ENCODE results near the gene PIPOX. TPM values are rescaled to one million over a fixed set of nuclear protein-coding genes. Genes with fewer than 3 reads are reported as not detected.

PIPOX gene
- total and polyA plus RNA-seq, 2 of the 8 experiments (the other 6 are each of a cell fraction or from before 2014, with no cell fraction given) = 57.2 to 99.6 TPM

- peak overlapping the region; percentile 83 for H4K91ac ChIP-seq (replicated peaks; ENCODE audit: insufficient read length, low read length)
- no peak overlapping the region; the same call in 1 of the 2 replicates for H2BK12ac ChIP-seq (ENCODE audit: low read depth, low read length)
- H2AK5ac ChIP-seq (ENCODE audit: low read depth, low read length) = no peak overlapping the region
- H3K36me3 ChIP-seq (ENCODE audit: control insufficient read depth in 2 of 4, insufficient read depth in 4 of 4, low read length in 3 of 4) = no peaks in the 10 kb centered on the region
- H2BK20ac ChIP-seq (ENCODE audit: low read length) = 0 out of 2 replicates have a peak overlapping the region, but pooled peaks have one; percentile 3
- H3K4me2 ChIP-seq (ENCODE audit: insufficient read depth in 1 of 2, low read depth in 2 of 2, low read length in 2 of 2) = no peak overlapping the region
- peak overlapping the region; percentile 60; the same call in 1 of the 2 replicates for H2BK5ac ChIP-seq (ENCODE audit: low read depth, low read length)
- ChIA-PET CTCF (ENCODE audit: partially characterized antibody) (interaction anchor here (0.7 to 2.8 kb wide), 6 partner anchors 9 to 109 kb away, joined by 3 to 11 read pairs (median 4); no protein-coding TSS in a partner anchor), POLR2A (ENCODE audit: partially characterized antibody) (interaction anchor here (0.7 to 3.1 kb wide), 10 partner anchors 10 to 109 kb away, joined by 3 to 19 read pairs (median 4); no protein-coding TSS in a partner anchor)
- no peak overlapping the region for H3K27ac ChIP-seq (ENCODE audit: low read depth, low read length)
- H3K27me3 ChIP-seq (replicated peaks in 1 of 4; ENCODE audit: control insufficient read depth in 3 of 4, extremely low read depth in 1 of 4, insufficient read depth in 3 of 4, low read length in 3 of 4) = 0 out of 7 replicates have a peak, but pooled peaks cover 0 to 2% (median 0%) of the 10 kb centered on the region in 4 experiments
- no peaks in the 10 kb centered on the region for H3K9me3 ChIP-seq (ENCODE audit: insufficient read depth in 2 of 2, low read depth in 1 of 2, low read length in 1 of 2)
- H3K23me2 ChIP-seq (ENCODE audit: low read depth, low read length) = no peaks in the 10 kb centered on the region
- FAIRE-seq (no peak), DNase-seq (ENCODE audit: low read depth in 1 of 2, low spot score in 2 of 2) (no peak)
- H3K14ac ChIP-seq (ENCODE audit: insufficient read length) = no peak overlapping the region
- H3K23ac ChIP-seq (ENCODE audit: insufficient read length) = no peak overlapping the region
- H2BK120ac ChIP-seq (replicated peaks; ENCODE audit: low read depth, low read length) = no peak overlapping the region
- H3K4ac ChIP-seq (replicated peaks; ENCODE audit: insufficient read length, low read depth, low read length) = peak overlapping the region; percentile 59
- no peak overlapping the region; the same call in none of the 2 replicates for H3K18ac ChIP-seq (ENCODE audit: extremely low read depth, low read length)
- no peak overlapping the region for H3K56ac ChIP-seq (replicated peaks; ENCODE audit: insufficient read length, low read depth, low read length)
- no peak overlapping the region for H2AFZ ChIP-seq (ENCODE audit: low read length)
- peaks cover 12 to 29% (median 18%) of the 10 kb centered on the region in 4 experiments for H3K4me1 ChIP-seq (replicated peaks in 1 of 4; ENCODE audit: control insufficient read depth in 3 of 4, insufficient read depth in 4 of 4, low read length in 3 of 4)
- H3K79me1 ChIP-seq (ENCODE audit: low read depth, low read length) = no peaks in the 10 kb centered on the region
- no peak overlapping the region for H3K4me3 ChIP-seq (ENCODE audit: extremely low read depth in 1 of 4, insufficient read depth in 2 of 4, low read depth in 3 of 4, low read length in 4 of 4)
- no peak overlapping the region for H4K8ac ChIP-seq (ENCODE audit: extremely low read depth, insufficient read depth, low read length)
- no peaks in the 10 kb centered on the region for H3K79me2 ChIP-seq (ENCODE audit: control insufficient read depth in 1 of 2, insufficient read depth in 2 of 2, low read length in 2 of 2)
- H3K9ac ChIP-seq (replicated peaks in 1 of 4; ENCODE audit: extremely low read depth in 1 of 4, low read depth in 3 of 4, low read length in 3 of 4) = no peak overlapping the region
- no peak overlapping the region for H2BK15ac ChIP-seq (ENCODE audit: low read length)
- WGBS, 2 experiments (ENCODE audit: extremely low coverage in 1 of 2, insufficient coverage in 1 of 2, insufficient read length in 1 of 2, insufficient replicate concordance in 2 of 2, low coverage in 1 of 2, low lambda C conversion rate in 2 of 2, missing lambda C conversion rate in 1 of 2) = 89% methylated on average over 9 of the region's 9 CpGs; no CpG with 5 or more reads in 1 of the 2 experiments
- no peaks in the 10 kb centered on the region for H4K20me1 ChIP-seq (replicated peaks in 1 of 2; ENCODE audit: control insufficient read depth in 1 of 2, insufficient read depth in 2 of 2, low read length in 2 of 2)
- H4K5ac ChIP-seq (ENCODE audit: insufficient read length, low read depth, low read length) = peak overlapping the region; percentile 18
- TF ChIP-seq BRCA1 (IDR thresholded peaks at IDR 0.05; ENCODE audit: low read depth, low read length) (no peak), TCF12 (IDR thresholded peaks at IDR 0.05; ENCODE audit: low read depth, low read length) (no peak), GTF2F1 (IDR thresholded peaks at IDR 0.05; ENCODE audit: borderline replicate concordance, low read depth, low read length) (no peak), MAFK (IDR thresholded peaks at IDR 0.05; ENCODE audit: low read depth, low read length) (no peak), ATF2 (IDR thresholded peaks at IDR 0.05; ENCODE audit: low read length) (no peak), TBP (IDR thresholded peaks at IDR 0.05; ENCODE audit: low read depth, low read length) (no peak), ASH2L (IDR thresholded peaks at IDR 0.05; ENCODE audit: low read length) (no peak), RXRA (IDR thresholded peaks at IDR 0.05; ENCODE audit: insufficient read depth, low read depth, low read length) (no peak), RAD21 (IDR thresholded peaks at IDR 0.05 in 1 of 2, conservative IDR thresholded peaks at IDR 0.05 in 1 of 2; ENCODE audit: low read depth in 2 of 2, low read length in 2 of 2) (no peak), PHF8 (conservative IDR thresholded peaks at IDR 0.05; ENCODE audit: low read depth, low read length) (no peak), CTBP2 (IDR thresholded peaks at IDR 0.05; ENCODE audit: borderline replicate concordance, insufficient read depth, insufficient read length, low read length) (no peak)
Observed at GRCh38 chr17:29062215-29062614, 19.3 kb downstream of the PIPOX start.
